DMS 273 (cell line): Measurements from ENCODE around the gene SHISA5.

Experiments
- DNase-seq: peaks from one replicate; lab custom pipeline; 2025; ENCODE audit not compliant: unreplicated experiment; lab: John Stamatoyannopoulos, UW

Gene SHISA5

DNA sequence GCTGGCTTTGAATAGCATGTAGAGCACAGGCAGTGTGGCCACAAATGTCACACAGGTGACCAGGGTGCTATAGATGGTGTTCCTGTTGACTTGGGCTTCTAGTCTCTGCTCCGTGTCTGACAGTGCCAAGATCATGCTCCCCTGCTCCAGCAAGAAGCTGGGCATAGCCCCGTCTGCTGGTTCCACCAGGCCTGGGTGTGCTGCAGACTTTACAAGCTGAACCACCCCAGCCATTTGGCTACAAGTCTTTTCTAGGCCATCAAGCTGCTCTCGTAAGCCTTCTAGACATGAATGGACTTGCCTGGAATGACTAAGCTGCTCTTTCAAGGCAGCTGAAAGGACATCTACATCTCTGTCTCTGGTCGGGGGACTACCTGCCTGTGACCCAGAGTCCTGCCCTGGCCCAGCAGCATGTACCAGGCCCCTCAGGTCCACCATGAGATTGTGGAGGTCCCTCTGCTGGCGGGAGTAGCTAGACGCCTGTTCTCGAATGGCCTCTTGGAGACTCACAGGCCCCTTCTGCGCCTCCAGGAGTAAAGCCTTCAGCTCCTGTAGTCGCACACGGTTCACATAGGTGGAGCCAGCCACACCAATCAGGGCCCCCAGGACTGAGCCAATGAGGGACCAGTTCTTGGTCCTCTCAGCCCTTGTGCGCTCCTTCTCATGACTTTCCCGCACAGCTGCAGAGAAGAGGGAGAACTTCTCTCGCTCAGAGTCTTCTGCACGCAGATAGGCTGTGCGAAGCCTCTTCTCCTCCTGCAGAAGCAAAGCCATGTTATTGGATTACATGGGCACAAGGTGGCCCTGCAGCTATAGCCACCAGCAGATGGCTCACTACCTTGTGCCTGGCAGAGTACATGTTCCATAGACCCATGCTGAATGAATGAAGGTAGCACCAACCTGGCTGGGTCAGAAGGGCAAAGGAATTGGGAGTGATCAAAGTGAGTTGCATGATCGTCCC is 71.3 kb downstream of the SHISA5 start:
- peak; percentile 62 for DNase-seq

DNA sequence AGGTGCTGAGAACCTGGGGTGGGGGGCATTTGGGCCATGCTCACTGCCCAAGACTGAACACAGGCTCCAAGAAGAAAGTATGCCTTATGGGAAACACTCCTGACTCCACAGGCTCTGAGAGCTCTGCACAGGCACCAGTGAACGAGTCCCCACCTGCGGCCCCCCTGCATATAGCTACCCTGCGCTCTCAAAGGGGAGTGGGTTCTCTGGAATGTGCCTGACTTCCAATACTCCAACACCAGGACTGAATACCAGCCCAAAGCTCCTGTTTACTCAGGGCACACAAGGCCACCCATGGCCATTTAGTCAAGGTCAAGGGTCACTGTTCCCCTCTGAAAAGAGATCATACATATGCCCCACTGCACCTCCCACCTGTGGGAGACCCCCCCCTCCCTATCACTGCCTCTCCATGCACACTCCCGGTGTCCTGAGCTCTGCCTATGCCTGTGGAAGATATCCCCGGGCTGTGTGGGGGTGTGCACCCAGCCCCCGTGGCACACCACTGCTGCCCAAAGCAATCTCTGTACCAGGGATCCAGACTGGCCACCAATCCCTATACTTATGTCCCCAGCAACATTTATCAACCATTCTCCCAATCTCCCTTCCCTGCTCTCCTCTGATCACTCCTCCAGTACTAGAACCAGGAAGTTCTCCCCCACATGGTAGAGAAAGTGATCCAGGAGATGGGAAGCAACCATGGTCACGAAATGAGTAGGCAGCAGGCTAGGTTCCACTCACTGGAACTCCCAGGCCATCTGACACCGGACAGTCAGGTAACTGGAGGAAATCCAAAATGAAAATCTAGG is 72.5 kb downstream of the SHISA5 start:
- no peak for DNase-seq

DNA sequence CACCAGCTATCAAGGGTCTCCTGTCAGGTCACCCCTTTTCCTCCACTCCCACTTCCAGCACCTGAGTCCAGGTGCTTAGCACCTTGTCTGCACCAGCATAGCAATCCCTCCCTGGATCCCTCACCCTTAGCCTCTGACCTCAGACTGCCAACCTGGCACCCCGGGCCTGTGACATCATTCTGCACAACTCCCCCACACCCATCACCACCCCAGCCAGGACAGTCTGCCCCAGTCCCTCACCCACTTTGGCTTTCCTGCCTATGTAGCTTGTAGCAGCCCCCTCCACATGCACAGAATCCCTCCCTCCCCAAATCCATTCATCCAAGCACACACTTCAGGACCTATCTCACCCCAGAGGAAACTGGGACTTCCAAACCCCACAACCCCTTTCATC is 73.3 kb downstream of the SHISA5 start:
- no peak for DNase-seq

DNA sequence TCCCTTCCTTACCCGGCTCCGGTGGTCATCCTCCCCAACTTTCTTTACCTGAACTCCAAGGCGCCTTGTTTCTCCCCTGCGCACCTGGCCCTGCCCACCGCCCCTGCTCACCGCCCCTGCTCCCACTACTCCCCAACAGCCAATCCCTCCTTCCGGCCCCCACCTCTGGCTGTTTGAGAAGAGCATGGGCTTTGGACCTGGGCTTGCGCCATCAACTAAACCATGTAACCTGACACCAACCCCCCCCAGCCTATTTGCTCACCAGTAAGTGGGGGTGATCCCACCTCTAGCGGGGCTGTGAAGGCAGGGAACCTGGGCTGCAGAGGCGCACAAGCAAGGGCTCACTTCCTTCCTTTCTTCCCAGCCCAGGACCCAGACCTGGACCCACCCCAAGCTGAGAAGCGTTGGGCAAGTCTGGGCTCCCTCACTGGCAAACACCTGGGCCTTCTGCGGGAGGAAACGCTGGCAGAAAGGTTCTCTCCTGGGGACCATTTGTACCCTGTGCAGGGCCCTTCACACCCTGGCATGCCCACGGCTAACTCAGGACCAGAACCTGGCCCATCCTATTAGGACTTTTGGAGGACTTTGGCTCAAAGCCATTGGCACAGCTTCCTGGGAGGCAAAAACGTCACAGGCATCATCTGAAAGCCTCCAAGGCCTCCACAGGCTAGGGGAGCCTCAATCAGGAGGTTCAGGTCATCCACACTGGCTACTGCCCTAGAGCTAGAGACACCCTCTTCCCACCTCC is 73.8 kb downstream of the SHISA5 start, which contains the start of gene PLXNB1:
Gene PLXNB1 (minus strand): TSS at position 127 of the 748 bp plus-strand sequence. CDS start 5,475 bp downstream, outside the sequence.
- DNase-seq = peak; percentile 64

DNA sequence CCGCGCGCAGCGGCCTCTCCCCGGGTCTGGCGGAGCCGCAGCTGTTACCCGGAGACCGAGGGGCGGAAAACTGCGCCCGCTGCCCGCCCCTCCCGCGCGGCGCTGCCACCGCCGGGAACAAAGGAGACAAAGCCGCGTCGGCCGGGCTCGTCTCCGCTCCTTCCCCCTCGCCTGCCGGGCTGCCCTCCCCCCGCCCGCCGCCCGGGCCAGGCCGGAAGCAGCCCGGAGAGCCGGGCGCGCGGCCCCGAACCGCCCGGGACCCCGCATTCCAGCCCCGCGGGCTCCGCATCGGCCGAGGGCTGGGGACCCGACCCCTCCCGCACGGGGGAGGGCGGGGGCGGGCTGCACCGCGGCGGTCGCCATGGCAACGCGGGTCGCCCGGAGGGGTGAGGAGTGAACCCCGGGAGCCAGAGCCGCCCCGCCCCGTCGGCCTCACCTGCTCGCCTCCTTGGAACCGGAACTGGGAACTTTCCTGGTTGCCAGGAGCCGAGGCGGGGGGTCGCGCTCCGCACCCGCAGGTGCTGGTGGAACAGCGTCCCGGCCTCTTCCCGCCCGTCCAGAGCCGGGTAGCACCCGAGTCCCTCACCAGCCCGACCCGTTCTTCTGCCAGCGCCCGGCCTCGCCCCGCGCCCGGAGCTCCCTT is 74.5 kb downstream of the SHISA5 start:
- DNase-seq = peak; percentile 81

DNA sequence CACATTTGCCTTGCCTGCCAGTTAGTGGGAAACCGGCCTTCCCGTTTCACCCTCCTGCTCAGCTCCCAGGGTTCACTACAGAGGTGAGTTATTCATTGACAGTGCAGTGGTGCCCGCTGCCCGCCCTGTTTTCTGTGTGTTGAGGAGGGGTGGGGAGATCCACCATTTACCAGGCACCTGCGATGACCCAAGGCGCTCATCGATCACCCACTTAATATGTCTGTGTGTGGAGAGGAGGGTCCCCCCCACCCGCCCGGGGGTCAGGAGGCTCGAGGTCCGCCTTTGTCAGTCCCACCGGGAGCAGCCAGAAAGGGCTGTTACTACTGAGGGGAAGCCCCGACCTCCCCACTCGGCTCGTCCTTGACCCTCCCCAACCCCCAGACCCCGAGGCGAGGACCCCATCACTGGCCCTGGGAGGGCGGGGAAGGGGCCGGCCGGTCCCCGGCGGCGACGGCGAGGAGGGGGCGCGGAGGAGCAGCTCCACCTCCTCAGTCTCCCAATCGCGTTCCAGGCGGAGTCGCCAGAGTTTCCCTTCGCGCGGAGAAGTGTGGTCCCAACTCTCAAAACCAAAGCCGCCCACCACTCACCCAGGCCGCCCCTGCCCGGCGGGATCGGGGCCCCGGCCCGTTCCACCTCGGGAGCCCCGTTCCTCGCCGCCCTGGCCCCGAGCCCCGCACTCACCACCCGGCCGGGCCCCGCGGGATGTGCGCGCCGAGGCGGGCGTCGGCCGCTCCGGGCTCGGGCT is 75.2 kb downstream of the SHISA5 start:
- DNase-seq = peak; percentile 60

DNA sequence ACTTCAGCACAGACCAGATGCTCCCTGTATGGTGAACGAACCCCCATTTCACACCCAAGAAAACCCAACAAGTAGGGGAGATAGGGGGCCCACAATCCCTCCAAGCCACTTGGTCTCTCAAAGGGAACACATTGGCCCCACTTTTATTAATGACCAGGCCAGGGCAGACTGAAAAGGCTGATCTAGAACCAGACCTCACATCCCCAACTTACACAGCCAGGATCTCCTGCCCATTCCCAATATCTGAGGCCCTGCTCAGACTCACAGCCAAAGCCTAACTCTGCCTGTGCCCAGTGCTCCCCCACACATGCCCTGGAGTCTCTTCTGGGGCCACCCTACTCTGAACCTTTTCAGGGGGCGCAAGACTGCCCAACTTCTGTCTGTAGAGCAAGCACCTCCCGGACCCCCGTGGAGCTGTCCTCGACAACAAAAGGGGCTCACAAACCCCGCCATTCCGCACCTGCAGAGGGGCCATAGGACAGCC is 75.8 kb downstream of the SHISA5 start:
- DNase-seq = no peak

DNA sequence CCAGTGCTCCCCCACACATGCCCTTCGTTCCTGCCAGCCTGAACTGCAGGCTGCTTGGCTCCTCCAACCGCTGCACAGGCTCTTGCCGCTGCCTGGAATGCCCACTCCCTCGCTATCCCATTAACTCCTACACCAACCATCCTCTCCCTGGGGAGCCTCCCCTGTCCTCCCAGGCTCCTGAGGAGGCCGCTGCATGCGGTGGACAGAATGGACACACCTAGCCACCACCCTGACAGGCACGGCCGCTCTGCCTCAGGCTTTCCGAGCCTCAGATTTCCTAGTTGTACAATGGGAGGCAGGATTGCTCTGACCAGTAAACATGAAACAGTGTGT is 76.4 kb downstream of the SHISA5 start:
- DNase-seq = no peak

DNA sequence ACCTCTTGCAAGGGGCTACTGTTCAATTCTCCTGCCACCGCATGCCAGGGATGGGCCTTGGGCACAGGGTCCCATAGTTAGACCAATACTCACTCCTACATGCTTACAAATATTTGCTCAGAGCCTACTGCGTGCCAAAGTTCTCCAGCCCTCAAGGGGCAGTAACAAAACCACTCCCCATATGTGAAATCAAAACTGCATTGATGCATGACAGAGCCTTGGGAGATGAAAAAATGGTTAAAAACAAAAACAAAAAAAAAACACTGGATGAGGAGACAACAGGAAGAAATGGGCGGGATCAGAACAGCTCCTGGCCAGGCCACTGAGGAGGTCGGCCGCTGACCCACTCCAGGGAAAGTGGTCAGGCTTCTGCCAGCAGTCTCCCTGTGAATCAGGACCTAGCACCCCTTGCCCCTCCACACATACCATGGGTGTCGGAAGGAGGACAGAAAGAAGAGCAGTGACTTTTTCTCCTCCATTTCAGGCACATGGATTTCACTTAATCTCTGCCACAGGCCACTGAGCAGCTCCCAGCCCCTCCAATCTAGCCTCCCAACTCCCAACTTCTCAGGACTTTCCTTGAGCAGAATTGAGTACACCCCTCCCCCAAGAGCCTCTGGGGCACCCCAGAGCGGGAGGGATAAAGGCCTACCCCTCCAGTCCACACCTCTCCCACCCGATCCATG is 76.9 kb downstream of the SHISA5 start:
- no peak for DNase-seq

DNA sequence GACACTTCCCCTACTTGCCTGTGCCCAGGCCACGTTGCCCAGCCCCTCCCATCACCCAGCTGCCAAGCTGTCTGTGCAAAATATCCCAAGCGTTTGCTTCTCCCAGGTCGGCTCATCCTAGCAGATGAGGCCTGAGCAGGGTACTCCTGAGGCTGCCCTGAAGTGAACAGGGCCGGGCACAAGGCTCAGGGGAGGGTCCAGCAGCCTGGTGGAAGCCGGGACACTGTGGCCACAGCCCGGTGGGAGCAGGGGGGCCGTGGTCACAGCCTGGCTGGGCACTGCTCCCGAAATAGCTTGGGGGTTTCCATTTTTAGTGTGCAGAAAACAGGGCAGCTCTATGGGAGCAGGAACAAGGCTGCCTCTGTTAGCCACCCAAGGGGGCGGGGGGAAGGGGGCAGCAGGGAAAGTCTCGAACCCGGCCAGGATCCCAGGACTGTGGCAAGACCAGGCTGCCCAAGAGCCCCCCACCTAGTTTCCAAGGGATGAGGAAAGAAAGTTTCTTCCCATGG is 77.5 kb downstream of the SHISA5 start:
- peak; percentile 32 for DNase-seq

DNA sequence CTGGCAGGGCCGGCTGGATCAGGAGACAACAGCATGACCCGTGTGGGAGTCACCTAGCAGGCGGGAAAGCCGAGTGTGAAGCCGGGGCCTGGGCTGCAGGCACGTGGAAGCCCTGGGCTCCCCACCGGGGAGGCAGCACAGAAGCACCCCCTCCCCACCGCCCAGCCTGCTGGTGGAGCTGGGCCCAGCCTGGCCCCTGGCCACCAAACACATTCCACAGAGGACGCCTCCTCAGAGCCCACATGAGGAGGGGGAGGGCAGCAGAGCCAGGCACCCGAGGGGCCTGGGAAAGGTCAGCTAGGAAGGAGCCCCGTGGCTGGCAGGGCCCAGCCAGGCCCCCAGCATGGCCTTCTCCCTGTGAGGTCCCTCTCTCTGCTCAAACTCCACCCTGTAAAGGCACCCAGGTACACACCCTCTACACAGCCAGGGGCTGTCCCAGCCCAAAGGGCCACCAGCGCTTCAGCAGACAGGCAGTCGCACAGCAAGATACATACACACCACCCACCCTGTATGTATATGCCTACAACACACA is 78.6 kb downstream of the SHISA5 start:
- no peak for DNase-seq

DNA sequence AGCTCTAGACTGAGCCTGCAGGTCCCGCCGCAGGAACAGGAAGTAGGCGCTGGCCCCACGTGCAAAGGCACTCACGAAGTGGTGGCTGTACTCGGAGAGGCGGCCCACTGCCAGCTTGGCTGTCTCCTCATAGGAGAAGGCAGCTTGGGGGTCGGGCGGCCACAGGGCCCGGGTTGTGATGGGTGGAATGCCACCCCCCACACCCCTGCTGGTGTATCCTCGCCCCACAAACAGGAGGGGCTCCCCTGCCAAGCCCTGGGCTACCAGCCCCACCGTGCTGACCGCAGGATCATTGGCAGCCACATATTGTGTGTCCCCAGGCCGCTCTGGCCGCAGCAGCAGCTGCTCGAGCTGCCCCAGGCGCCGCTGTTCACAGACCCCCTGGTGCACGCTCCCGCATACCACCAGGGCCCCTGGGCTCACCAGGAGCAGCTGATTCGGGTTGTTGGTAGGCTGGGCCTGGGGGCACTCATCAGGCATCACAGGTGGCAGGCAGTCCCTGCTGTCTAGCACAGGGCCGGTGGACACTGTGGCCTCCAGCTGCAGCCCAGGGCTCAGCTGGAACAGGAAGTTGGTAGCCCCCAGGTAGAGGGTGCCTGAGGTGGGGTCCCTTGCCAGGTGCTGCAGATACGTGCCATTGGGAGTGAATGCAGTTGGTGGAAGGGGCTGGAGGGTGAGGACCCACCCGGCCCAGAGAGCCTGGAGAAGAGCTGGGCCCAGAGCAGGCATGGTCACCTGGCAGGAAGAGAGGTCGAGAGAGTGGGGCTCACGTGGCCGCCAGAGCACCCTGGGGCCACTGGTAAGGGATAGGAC is 79.9 kb downstream of the SHISA5 start:
- DNase-seq = no peak

DNA sequence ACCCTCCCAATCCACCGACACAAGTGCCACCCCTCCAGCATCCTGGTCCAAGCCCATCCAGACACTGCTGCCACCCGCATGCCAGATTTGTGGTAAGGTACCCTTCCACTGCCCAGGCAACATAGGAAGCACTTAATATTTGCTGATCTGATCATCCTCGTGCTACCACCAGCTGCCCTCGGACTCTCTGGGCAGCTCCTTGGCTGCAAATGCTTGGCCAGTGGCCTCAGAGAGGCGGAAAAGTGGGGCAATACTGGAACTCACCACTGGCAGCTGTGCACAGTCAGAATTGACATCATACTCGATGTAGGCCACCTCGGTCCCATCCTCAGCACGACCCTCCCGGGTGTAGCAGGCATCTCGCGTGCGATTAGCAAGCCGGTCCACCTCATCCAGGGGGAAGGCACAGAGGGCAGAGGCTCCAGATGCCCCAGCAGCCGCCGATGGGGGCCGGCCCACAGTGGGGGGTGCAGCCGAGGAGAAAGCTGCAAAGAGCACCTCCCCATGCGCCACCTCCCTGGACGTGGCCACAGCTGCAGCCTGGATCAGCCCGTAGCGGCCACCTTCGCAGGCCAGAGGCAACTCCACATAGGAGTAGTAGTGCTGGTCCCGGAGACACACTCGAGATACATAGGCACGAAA is 80.6 kb downstream of the SHISA5 start:
- DNase-seq = no peak

DNA sequence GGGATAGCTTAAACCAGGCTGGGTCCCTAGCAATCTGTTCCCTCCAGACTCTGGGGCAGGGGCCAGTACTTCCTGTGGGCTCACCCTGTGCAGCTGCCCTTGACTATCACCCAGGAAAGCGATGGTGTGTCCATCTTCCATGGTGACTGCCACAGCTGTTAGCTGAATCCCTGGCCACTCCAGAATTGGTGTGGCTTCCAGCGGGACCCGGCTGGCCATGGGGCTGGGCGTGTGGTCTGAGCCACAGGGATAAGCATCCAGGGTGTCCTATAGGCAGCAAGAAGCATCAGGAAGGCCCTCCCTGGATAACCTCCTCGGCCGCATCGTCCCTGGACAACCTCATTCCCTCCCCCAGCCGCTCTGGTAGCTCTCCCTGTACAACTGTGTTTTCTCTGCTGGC is 81.3 kb downstream of the SHISA5 start:
- no peak for DNase-seq

DNA sequence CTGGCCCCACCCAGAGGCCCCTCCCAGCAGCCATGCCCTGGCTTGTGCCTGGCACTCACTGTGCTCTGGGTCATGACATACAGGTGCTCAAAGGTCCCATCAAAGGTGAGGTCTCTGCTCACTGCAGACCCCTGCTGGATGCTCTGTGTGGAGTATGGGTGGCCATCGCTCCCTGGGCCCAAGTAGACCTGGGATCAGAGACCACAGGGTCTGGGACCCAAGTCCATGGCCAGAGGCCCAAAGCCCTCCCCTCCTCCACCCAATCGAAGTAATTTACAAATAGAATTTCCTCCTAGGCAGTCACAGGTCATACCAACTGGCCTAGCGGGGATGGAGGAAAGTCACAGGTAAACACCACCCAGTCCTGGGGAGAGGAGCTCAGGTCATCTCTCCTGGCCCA is 81.7 kb downstream of the SHISA5 start:
- no peak for DNase-seq

DNA sequence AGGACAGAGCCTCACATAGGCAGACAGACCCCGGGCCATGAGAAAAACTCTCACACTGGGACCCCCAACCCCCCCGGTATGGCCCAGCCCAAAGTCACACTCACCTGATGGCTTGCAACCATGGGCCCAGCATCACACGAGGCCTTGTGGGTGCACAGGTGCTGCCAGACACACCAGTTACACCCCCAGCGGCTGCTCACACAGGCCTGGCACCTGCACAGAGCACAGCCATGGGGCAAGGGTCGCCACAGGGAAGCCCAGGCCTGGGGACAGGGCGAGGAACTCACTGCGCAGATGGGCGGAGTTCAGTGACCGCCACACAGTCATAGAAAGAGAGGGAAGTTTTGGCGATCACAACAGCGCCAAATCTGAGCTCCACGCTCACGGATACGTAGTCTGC is 83.4 kb downstream of the SHISA5 start:
- no peak for DNase-seq

DNA sequence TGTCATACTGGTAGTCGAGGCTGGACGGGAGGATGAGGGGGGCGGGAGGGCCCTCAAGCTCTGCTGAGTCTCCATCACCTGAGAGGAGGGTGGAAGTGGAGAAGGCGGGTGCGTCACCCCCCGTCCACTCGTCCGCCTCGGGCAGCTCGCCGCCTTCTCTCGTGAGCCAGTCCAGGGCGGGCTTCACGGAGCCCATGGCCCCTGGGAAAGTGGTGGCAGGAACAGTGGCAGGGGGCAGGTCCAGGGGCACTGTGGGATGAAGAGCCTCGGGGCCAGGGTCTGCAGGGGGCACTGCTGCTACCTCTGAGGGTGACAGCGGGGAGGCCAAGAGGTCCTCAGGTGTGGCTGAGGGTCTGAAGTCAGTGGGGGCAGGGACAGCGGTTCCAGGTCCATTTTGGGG is 84.4 kb downstream of the SHISA5 start:
- DNase-seq = no peak

DNA sequence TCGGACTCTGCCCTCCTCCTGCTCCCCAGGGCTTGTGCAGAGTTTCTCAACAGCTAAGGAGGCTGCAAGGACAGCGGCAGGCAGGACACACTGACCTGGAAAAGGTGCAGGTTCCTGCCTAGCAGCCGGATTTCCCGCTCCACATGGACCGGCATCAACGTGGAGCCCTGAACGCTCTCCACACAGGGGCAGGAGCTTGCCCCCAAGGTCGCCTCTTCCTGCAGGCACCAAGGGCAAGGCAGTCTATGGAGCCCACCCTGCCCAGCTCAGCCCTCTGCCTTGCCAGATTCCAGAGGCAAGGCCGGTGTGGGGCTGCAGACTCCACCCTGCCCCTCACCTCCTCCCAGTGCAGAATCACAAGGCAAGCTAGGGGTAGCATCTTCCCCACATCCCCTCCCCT is 84.8 kb downstream of the SHISA5 start:
- DNase-seq = no peak
